Upper lobe of right lung (tissue), 1 donor: Measurements from ENCODE around the gene FGGY. TPM values are rescaled to one million over a fixed set of nuclear protein-coding genes. Genes with fewer than 3 reads are reported as not detected.

Experiments used
- ATAC-seq: fragments of 200-7000 bp; cut with Tn5 transposase; one replicate; pipeline ENCODE4 v1.9.1; 2020; ENCODE audit warnings: mild to moderate bottlenecking, moderate library complexity
- DNase-seq: peaks from one replicate; pipeline ENCODE4 v3.0.0-alpha.2; 2020
- H3K27ac ChIP-seq: fragments of 200-600 bp; one replicate; pipeline ENCODE4 v1.8.0; 2022
- H3K27me3 ChIP-seq: fragments of 200-600 bp; one replicate; pipeline ENCODE4 v1.8.0; 2022; ENCODE audit warnings: mild to moderate bottlenecking
- H3K36me3 ChIP-seq: fragments of 200-600 bp; one replicate; pipeline ENCODE4 v1.8.0; 2022
- H3K4me1 ChIP-seq: fragments of 200-600 bp; one replicate; pipeline ENCODE4 v1.8.0; 2022
- H3K4me3 ChIP-seq: fragments of 200-600 bp; one replicate; pipeline ENCODE4 v1.8.0; 2022; ENCODE audit warnings: mild to moderate bottlenecking
- H3K9me3 ChIP-seq: fragments of 200-600 bp; one replicate; pipeline ENCODE4 v1.8.0; 2022
- intact Hi-C: fragments of 100-400 bp; cut with DNase I; formaldehyde crosslinking; loops from one replicate; pipeline ENCODE4 v1.11.0; 2022
- total RNA-seq: library from RNA; stranded (reverse); fragmentation: NEBNext Ultra II Directional; extraction: Animal tissue kit (Norgen Biotek cat#: 25700); gene quantifications from one replicate; pipeline ENCODE4 v1.2.1, GENCODE V29; 2021
- TF ChIP-seq, protein P1 (sequence below): fragments of 200-600 bp; IDR thresholded peaks from one replicate; pipeline ENCODE4 v1.8.0; 2022; ENCODE audit warnings: antibody characterized with exemption
- donor health status: DM: no; HTN: yes; CAD: no; lungs with severe emphysema.

The FGGY gene
- total RNA-seq, 1 donor from 2014 or later = 39.2 TPM

DNA sequence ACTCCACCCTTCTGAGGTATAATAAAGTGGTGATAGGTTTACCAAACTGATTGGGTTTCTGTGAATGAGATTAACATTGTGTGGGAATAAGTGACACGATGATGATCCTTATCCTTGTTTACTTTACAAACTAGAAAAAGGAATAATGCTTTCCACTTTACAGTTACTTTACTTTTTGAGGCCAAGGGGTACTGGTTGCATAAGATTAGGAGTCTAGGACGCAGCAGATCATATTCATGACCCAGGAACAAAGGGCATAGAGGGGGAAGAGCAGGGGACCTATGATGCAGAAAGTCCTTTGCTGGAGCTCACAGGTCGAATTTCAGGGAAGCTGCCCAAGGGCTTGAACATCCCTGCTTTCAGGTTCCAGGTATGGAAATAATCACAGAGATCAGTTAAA, 20.4 kb downstream of the FGGY start:
- DNase-seq = no peak
- Histone ChIP-seq H3K27me3 (no peaks in the 10 kb centered on the region), H3K27ac (peak overlapping the region; percentile 58), H3K4me1 (peaks cover 17% of the 10 kb centered on the region), H3K36me3 (no peaks in the 10 kb centered on the region), H3K9me3 (no peaks in the 10 kb centered on the region), H3K4me3 (no peak overlapping the region)
- no peak for ATAC-seq
- TF ChIP-seq, protein P1, sequence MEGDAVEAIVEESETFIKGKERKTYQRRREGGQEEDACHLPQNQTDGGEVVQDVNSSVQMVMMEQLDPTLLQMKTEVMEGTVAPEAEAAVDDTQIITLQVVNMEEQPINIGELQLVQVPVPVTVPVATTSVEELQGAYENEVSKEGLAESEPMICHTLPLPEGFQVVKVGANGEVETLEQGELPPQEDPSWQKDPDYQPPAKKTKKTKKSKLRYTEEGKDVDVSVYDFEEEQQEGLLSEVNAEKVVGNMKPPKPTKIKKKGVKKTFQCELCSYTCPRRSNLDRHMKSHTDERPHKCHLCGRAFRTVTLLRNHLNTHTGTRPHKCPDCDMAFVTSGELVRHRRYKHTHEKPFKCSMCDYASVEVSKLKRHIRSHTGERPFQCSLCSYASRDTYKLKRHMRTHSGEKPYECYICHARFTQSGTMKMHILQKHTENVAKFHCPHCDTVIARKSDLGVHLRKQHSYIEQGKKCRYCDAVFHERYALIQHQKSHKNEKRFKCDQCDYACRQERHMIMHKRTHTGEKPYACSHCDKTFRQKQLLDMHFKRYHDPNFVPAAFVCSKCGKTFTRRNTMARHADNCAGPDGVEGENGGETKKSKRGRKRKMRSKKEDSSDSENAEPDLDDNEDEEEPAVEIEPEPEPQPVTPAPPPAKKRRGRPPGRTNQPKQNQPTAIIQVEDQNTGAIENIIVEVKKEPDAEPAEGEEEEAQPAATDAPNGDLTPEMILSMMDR = no peak
- intact Hi-C loops = no loop called here

DNA sequence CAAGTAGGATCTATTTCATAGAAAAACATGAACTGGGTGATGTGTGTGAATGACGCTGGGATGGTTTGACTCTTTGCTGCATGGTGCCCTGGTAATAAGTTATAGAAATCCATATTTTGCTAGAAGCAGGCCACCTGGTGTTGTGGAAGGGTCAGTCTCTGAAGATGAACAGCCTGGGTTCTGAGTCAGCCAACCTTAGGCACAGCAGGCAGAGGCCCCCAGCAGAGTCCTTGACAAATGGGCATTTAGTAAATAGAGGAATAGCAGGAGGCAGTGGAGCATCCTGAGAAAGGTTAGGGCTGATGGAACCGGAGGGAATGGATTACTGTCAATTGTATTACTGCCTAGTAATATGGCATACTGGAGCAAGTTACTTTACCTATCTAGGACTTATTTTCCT, 20.9 kb downstream of the FGGY start:
- no peaks in the 10 kb centered on the region for H3K9me3 ChIP-seq
- intact Hi-C loops = no loop called here
- H3K36me3 ChIP-seq = no peaks in the 10 kb centered on the region
- H3K27me3 ChIP-seq = no peaks in the 10 kb centered on the region
- no peak overlapping the region for H3K27ac ChIP-seq
- DNase-seq (no peak), ATAC-seq (no peak)
- peaks cover 17% of the 10 kb centered on the region for H3K4me1 ChIP-seq
- H3K4me3 ChIP-seq = no peak overlapping the region
- TF ChIP-seq, protein P1 = no peak

DNA sequence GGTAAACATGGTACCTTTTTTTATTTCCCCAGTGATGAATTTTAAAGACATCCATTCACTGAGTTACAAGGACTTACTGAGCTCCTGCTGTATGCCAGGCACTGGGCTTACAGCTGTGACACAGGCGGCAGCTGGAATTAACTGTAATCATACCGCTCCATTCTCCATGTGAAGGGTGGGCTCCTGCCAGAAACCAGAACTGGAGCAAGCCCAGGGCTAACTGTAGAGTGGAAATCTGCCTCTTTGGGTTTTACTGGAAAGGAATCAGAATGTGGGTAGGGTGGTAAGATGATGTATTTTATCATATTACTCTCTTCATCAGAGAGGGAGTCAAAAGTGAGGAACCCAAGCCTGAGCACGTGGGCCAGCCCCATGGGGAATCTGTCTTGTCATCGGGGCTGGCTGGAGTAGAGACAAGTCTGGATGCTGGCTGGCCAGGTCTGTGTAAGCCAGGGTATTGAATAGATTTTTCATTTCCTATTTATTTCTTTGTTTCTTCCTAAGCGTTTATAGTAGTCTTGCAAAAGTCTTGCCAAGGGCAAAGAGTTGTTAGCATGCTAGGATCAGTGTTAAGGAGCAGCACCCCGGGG, 21.5 kb downstream of the FGGY start:
- TF ChIP-seq, protein P1 = no peak
- no peaks in the 10 kb centered on the region for H3K9me3 ChIP-seq
- H3K27ac ChIP-seq = no peak overlapping the region
- peaks cover 17% of the 10 kb centered on the region for H3K4me1 ChIP-seq
- no peaks in the 10 kb centered on the region for H3K27me3 ChIP-seq
- no peak overlapping the region for H3K4me3 ChIP-seq
- H3K36me3 ChIP-seq = no peaks in the 10 kb centered on the region
- no peak for DNase-seq
- no peak for ATAC-seq
- intact Hi-C loops = no loop called here

DNA sequence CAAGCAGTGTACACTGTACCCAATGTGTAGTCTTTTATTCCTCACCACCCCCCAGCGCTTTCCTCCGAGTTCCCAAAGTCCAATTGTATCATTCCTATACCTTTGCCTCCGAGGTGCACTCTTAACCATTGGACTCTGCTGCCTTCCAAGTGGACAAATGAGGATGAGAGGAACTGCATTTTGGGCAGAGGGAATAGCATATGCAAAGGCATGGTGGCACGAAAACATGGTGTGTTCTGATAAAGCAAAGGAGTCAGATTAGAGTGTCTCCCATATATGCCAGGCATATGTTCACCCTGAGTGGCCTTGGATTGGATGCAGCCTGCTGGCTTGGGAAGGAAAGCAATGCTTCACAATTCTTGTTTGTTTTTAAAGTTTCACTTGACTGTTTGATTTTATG, 25.5 kb downstream of the FGGY start:
- Histone ChIP-seq H3K27me3 (no peaks in the 10 kb centered on the region), H3K4me3 (no peak overlapping the region), H3K36me3 (no peaks in the 10 kb centered on the region), H3K9me3 (no peaks in the 10 kb centered on the region), H3K27ac (no peak overlapping the region), H3K4me1 (no peaks in the 10 kb centered on the region)
- DNase-seq = no peak
- ATAC-seq = no peak
- intact Hi-C loops = no loop called here
- TF ChIP-seq, protein P1 = no peak

DNA sequence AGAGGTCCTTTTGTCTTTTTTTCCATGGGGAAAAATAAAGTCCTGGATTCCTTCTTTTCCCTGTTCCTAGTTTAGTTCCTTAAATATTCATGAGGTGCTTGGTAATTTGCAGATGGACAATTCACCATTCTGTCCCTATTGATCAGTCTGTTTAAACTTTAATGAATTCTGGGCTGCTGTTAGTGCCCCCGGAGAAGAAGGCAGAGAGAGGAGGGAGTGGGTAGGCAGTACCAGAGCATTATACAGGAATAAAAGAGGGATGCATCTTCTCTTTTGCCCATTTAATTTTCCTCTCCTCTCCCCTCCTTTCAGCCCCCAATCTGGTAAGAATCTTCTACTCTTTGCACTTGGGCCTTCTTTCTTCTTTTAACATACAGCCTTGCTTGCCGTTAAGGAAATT, 25.9 kb downstream of the FGGY start:
- H3K36me3 ChIP-seq = no peaks in the 10 kb centered on the region
- no peaks in the 10 kb centered on the region for H3K9me3 ChIP-seq
- TF ChIP-seq, protein P1 = no peak
- H3K4me3 ChIP-seq = no peak overlapping the region
- H3K27me3 ChIP-seq = no peaks in the 10 kb centered on the region
- ATAC-seq = no peak
- intact Hi-C loops = no loop called here
- DNase-seq = no peak
- H3K4me1 ChIP-seq = no peaks in the 10 kb centered on the region
- H3K27ac ChIP-seq = no peak overlapping the region

DNA sequence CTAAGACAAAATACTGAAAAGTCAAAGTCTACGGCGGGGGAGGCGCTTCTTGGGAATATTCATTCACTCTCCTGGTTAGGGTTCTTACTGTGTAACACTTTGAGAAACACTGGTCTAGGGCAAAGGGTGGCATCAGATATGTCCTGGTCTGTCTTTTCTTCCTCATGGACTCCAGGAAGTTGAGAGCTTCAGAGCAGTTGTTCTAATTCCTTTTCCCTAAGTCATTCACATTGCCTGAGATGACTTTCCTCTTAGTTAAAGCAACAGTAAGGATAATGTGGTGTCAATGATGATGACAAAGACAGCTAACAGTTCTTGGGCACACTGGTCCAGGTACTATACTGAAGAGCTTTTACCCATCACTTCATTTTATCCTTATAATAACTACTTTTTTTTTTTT, 27.0 kb downstream of the FGGY start:
- H3K36me3 ChIP-seq = no peaks in the 10 kb centered on the region
- H3K4me1 ChIP-seq = no peaks in the 10 kb centered on the region
- no peaks in the 10 kb centered on the region for H3K9me3 ChIP-seq
- intact Hi-C loops = no loop called here
- DNase-seq (no peak), ATAC-seq (no peak)
- TF ChIP-seq, protein P1 = no peak
- H3K4me3 ChIP-seq = no peak overlapping the region
- no peak overlapping the region for H3K27ac ChIP-seq
- H3K27me3 ChIP-seq = no peaks in the 10 kb centered on the region
